NCI-H774 (cell line): ENCODE measurements around the gene DDX53.

Experiments used
- DNase-seq: peaks from one replicate; lab custom pipeline; 2025; lab: John Stamatoyannopoulos, UW

DDX53 gene

DNA sequence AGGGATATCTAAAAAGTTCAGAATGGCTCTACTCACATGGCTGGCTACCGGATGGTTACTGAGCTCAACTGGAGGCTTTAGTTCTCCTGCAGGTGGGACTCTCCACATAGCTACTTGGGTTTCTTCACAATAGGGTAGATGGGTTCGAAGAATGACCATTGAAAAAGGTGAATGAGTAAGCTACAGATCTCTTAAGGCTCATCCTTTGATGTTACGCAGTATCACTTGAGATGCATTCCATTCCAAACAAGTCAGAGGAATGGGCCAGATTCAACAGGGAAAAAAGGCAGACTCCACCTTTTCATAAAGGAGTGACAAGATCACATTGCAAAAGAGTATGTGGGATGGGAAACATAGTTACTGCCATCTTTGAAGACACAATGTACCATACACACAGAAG, 52.6 kb downstream of the DDX53 start:
- DNase-seq = no peak
